GM19099 (cell line): Measurements from ENCODE around the gene FSIP1.

ENCODE experiments used
- POLR2A ChIP-seq: IDR thresholded peaks from 3 replicates; pipeline ENCODE4 v1.6.1; 2011; ENCODE audit warnings: low read depth; ENCODE audit not compliant: insufficient read length; ENCODE audit errors: extremely low read depth

FSIP1 gene

GRCh38 chr15:39621976-39622375 is 160.7 kb downstream of the FSIP1 start:
- TF ChIP-seq POLR2A, result no peak

- TF ChIP-seq POLR2A, result no peak
Observed at GRCh38 chr15:39621210-39621609, 161.4 kb downstream of the FSIP1 start.

- TF ChIP-seq POLR2A, result no peak
Observed at GRCh38 chr15:39618063-39618823, 164.4 kb downstream of the FSIP1 start.

DNA sequence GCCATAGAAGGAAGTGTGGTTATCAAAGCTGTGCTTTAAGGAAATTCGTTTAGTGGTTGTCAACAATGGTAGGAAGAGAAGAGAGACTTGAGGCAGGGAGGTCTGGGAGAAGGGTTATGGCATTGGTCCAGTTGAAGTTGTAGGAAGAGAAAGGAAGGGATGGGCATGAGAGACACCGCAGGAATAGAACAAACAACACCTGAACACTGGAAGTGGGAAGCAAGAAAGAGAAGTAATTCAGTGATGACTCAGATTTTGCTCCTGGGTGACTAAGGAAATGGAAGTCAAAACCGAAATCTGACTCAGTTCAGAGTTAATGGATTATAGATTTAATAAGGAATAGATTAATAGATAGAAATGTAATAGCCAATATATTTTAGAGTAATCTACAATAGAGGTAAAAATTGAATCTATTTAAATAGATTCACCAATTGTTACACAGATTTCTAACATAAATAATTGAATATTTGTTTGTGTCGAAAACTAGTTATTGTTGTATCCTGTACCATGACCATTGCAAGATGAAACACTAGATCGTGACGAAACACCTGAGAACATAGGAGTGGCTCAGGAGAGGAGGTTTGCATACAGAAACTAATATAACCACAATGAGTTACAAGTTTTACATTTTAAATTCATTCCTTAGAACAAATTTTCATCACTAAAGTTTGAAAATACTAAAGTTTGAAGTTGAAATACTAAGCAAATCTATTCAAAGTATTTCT is 165.7 kb downstream of the FSIP1 start:
- no peak for TF ChIP-seq POLR2A

- no peak for TF ChIP-seq POLR2A
Observed at GRCh38 chr15:39613861-39614260, 168.8 kb downstream of the FSIP1 start.

- no peak for TF ChIP-seq POLR2A
Observed at GRCh38 chr15:39613271-39613670, 169.4 kb downstream of the FSIP1 start.

DNA sequence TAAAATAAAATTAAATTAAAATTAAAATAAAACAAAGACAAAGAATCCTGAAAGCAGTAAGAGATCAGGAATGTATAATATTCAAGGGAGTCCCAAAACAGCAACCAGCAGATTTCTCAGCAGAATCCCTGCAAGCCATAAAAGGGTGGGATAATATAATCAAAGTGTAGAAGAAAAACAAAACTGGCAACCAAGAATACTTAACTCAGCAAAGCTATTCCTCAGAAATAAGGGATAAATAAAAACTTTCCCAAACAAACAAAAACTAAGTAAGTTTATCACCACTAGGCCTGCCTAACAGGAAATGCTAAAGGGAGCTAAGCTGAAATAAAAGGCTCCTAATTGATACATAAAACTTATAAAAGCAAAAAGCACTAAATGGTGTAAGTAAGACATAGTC is 172.0 kb downstream of the FSIP1 start:
- no peak for TF ChIP-seq POLR2A

DNA sequence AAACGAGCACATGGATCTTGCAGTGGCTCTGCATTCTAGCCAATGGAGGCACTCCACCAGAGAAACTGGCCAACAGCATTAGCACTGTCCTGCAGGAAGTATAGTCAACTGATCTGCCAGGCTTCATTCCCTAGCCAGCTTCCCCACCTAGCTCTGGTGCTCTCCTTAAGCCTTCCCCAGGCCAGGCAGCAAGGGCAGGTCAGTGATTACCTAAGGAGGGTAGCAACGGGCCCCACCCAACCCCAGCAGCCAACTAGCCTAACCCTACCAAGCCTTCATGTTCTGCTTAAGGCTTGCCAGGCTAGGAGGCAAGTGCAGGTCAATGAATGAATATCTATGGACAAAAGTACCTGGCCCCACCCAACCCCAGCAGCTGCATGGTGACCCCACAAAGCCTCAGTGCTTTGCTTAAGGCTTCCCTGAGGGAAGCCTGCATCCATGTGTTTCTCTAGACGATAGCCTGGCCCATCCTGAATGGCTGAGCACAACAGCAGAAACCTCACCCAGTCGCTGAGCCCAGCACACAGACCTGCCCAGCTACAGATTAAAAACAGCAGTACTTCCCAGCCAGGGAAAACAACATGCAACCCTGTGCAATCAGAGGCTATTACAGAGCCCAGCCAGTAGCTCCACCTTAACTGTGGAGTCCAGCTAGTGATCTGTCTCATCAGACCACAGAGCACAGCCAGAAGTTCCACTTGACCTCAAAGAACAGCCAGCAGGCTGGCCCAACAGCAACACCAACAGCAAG is 173.3 kb downstream of the FSIP1 start:
- TF ChIP-seq POLR2A, result no peak

GRCh38 chr15:39608185-39609139 is 174.2 kb downstream of the FSIP1 start:
- no peak for TF ChIP-seq POLR2A

- no peak for TF ChIP-seq POLR2A
Observed at GRCh38 chr15:39605146-39605545, 177.5 kb downstream of the FSIP1 start.

- TF ChIP-seq POLR2A, result no peak
Observed at GRCh38 chr15:39602143-39602542, 180.5 kb downstream of the FSIP1 start.

DNA sequence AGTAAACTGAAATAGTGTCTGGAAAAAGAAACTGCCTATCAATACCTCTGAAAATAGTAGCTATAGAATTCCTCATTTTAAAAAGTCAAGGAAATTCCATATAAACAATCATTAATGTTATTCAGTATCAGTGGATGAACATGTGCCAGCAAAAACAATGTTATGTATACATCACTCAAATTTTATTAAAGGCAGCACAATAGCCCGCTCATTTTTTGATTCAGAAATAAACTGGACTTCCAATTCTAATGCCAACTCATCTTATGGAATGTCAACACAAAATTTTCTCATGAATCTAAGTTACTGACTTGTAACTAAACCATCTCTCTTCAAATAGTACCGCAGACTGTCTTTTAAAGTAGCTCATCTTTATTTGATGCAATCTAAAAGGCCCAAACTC is 182.8 kb downstream of the FSIP1 start:
- TF ChIP-seq POLR2A, result no peak

DNA sequence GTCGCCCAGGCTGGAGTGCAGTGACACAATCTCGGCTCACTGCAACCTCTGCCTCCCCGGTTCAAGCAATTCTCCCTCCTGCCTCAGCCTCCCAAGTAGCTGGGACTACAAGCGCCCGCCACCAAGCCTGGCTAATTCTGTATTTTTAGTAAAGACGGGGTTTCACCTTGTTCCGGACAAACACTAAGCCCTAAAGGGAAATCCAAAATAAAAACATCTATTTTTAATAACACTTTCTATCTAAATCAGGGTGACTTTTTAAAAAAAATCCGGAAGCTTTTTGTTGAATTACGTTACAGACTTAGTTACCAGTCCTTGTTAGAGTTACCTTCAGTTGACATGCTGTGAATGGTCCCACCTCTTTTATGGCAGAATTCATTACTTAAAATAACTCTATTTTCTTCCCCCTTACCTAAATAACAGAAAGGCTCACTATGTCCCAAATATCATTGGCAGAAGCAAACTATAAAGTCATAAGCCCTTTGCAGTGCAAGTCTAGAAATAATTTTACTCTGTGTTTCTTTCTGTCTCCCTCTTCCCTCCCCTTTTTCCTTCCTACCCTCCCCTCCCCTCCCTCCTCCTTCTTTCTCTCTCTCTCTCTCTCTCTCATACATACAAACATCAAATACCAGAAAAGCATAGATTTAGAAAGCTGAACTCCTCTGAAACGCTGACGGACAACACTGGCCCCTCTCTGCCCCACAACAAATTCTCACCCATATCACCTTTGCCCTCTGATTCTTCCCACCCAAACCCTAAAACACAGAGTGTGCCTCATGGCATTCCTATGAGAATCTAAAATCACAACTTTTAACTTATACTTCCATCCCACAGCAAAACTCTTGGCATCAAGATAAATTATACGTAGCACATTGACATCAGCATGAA is 183.4 kb downstream of the FSIP1 start:
- no peak for TF ChIP-seq POLR2A
